Measurements from ENCODE around the gene EML2.

EML2 gene

DNA sequence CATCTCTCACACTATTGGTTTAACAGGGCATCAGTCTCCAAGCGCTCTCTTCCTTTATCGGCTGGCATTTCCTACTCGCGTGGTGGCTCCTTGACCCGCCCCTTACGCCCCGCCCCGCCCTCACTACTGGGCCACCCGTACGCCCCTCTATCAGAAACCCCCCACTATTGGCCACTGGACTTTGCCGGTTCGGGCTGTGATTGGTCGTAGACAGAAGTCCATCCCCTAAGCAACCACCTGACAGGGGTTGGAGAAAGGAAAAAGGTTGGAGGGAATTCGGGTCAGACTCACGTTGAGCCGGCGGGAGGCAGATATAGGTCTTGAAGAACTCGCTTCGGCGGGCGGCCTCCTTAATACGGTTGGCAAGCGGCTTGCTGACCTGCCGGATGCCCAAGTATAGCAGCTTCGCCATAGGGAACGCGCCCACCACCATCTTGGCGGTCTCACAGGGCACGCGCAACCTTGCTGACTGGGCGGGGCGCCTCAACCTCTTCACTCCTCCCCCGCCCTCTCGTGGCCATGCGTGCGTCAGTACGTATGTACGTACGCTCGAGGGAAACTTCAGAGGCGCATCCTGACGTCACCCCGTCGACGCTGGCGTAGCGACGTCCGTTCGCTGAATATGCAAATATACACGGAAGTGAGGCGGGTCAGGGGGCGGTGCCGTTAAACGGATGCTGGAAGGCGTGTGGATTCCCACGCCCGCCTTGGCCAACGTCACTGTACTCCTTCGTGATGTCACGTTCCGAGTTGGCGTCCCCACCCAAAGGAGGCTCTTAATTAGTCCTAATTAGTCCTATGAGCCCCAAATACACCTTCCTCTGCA is 54.7 kb downstream of the EML2 start, which contains the start of gene OPA3:
OPA3 (minus strand) TSS at position 471 of the 826 bp plus-strand sequence; CDS start at position 433, 38 bp downstream.
- DNase-seq (ENCODE audit: low spot score), result peak; percentile 90

DNA sequence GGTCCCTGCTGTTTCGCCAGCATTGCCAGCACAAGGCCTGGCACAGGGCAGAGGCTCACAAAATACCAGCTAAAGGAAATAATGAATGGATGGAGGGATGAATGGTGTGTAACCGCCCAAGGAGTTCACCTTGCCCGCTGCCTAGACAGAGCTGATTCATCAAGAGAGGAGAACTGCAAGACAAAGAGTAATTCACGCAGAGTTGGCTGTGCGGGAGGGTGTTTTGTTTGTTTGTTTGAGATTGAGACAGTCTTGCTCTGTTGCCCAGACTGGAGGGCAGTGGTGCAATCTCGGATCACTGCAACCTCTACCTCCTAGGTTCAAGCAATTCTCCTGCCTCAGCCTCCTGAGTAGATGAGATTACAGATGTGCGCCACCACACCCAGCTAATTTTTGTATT is 57.6 kb downstream of the EML2 start:
- DNase-seq (ENCODE audit: low spot score), result no peak

DNA sequence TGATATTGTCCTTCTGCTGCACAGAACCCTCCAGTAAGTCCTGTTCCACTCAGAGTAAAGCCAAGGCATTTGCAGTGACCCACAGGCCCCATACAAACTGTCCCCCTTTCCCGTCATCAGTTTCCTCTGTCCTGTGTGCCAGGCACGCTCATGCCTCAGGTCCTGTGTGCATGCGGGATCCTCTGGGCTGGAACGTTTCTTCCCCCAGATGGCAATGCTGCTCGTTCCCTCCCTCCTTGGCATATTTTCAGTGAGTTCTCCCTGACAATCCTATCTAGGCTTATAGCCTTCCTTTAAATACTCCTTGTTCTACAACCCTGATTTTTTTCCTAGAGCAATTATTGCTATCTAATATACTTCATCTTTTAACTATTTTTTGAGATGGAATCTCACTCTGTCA is 60.3 kb downstream of the EML2 start:
- DNase-seq (ENCODE audit: low spot score), result no peak

DNA sequence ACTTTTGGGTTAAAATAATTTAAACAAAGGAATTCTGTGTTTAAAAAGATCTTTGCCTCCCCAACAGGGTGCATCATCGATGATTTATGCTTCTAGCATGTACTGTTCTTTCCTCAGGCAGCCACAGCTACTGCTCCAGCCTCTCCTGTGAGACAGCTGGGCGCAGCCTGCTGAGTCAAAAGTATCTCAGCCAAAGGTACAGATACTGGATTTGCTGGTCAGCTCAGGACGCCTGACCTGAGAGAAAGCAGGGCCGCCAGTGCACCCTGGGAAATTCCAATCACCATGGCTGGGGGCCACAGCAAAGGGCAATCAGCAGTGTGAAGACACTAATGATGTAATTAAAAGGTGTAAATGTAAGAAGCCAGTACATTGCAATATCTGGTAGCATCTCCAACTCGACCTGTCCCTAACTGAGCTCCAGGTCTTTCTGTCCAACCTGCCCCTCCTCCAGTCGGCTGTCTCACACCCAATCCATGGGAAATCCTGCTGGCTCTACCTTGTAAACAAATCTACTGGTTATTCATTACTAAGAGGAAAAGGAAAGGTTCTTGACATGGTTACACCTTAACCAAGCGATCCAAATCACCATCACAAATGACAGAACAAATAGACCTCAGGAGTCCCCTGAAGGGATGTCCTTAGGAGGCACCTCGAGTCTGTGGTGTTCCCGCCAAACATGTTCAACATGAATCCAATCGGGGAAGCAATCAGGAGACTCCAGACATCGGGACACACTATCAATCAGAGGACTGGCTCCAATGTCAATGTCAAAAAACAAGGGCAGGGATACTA is 61.9 kb downstream of the EML2 start:
- DNase-seq (ENCODE audit: low spot score), result peak; percentile 47

DNA sequence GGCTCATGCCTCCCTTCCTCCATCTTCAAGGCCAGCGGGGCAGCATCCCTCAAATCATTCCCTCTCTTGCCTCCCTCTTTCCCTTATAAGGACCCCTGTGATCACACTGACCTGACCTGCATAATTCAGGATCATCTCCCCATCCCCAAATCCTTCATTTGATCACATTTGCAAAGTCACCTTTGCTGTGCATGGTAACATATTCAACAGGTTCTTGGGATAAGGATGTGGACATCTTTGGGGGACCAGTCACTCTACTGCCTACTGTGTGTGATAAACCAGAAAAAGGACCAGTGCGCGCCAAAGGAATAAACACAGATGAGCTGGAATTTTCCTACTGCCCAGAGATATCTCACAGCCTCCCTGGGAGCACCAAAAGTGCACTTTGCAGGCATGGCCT is 62.5 kb downstream of the EML2 start:
- DNase-seq (ENCODE audit: low spot score), result no peak

DNA sequence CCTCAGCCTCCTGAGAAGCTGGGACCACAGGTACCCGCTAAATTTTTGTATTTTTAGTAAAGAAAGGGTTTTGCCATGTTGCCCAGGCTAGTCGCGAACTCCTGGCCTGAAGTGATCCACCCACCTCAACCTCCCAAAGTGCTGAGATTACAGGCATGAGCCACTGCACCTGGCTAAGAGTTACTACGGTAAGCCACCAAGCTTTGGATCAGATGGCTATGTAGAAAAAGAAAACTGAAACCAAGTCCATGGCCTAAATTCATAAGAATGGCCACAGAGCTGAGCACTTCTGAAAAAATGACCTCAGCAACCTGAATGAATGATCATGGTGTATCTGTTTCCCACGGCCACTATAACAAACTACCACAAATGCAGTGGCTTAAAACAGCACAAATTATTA is 64.0 kb downstream of the EML2 start:
- no peak for DNase-seq (ENCODE audit: low spot score)

DNA sequence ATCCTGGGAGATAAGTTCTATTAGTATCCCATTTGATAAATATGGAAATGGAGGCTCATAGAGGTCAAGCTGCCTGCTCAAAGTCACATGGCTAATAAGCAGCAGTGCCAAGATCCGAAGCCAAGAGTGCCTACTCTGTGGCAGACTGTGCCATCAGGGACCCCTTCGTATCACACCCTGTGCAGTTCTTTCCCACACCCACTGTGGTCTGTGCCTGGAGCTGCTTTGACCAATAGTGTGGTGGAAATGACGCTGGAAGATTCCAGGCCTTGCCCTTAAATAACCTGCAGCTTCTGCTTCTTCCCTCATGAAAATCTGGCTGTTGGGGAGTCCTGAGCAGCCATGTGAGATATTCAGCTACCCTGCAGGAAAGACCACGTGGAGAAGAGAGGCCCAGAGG is 64.7 kb downstream of the EML2 start:
- DNase-seq (ENCODE audit: low spot score), result no peak

DNA sequence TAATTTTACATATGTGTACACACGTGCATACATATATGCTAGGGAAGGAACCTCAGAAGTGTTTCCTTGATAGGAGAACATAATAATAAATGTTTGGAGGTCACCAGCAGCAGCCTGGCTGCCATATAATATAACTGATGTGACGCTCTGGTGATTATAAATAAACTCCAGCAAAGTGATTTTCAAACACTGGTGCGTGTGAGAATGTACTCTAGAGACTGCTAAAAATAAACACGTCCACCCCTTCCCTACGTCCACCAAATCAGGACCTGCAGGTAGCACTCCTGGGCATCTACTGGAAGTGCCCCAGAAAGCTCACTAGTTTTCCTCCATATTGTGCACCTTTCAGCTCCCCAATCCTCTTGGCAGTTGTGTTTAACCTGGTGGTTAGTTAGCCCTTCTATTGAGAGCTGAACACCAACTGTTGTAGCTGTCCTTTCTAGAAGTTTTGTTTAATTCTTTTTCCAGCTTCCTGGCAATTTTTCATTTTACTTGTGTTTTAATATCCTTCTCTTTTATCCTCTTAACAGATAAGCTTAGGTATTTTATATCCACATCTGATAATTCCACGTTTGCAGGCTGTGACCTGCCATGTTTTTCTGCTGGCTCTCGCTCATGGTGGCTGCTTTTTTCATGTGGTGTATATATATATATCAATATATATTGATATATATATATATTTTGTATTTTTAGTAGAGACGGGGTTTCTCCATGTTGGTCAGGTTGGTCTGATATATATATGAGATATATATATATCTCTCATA is 67.6 kb downstream of the EML2 start:
- no peak for DNase-seq (ENCODE audit: low spot score)

DNA sequence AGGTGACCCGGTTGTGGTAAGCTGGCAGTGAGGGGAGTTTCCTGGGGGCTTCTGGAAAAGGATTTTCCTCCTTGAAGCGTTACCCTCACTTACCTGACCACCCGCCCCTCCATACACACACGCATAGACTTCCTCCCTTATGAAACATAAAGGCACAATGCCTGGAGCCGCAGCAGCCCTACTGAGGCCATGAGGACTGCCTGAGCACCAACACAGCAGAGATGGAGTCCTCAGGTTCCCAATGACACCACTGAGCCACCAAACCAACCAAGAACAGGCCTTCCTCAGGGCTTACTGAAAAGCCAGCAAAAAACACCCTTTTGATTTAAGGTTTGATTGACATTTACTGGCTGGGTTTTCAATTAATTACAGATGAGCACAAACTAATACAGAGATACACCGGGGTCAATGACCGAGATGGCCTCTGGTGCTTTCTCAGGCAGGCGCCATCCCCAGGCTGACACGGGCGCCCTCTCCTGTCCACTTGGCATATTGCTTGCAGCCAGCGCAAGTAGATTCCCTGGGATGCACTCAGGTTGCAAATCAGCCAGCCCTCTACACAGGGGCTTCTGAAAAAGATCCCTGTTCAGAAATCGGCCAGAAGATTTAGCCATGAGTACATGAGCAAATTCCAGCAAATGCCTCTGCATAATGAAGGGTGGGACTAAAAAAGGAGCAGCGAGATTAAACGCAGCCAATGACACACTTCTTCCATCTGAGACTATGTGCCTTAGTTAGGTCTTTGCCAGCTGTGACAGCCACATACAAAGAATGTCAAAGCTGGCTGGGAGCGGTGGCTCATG is 69.4 kb downstream of the EML2 start:
- peak; percentile 68 for DNase-seq (ENCODE audit: low spot score)

DNA sequence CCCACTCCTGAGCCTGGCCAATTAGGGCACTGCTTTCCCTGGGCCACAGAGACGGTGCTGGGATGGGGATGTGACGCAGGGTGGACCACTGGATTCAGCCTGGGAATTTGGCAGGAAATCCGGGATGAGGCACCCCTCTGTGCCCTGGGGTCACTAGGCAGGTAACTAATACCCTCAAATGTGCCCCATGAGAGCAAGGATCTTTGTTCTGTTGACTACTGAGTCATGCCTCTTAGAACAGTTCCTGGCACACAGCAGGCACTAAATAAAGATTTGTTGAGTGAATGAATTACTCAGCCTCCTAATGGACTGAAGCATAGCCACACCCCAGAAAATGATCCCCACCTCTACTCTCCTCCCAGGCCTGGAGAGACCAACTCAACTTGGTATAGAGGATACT is 70.5 kb downstream of the EML2 start:
- no peak for DNase-seq (ENCODE audit: low spot score)

DNA sequence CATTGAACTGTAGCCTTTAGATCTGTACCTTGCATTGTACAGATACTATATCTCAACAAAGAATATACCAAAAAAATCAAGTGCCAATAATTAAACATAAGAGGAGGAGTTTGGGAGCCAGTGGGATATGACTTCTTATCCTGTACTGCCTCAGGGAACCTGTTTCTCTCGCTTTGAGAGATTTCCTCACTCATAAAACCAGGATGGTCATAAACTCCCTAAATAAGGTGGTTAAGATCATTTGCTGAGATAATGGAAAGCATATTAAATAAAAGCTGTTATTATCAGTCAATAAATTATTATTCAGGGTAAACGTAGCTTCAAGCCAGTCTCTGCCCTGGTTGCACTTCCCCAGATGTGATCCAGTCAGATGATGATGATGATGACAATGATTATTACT is 71.6 kb downstream of the EML2 start:
- DNase-seq (ENCODE audit: low spot score), result no peak

DNA sequence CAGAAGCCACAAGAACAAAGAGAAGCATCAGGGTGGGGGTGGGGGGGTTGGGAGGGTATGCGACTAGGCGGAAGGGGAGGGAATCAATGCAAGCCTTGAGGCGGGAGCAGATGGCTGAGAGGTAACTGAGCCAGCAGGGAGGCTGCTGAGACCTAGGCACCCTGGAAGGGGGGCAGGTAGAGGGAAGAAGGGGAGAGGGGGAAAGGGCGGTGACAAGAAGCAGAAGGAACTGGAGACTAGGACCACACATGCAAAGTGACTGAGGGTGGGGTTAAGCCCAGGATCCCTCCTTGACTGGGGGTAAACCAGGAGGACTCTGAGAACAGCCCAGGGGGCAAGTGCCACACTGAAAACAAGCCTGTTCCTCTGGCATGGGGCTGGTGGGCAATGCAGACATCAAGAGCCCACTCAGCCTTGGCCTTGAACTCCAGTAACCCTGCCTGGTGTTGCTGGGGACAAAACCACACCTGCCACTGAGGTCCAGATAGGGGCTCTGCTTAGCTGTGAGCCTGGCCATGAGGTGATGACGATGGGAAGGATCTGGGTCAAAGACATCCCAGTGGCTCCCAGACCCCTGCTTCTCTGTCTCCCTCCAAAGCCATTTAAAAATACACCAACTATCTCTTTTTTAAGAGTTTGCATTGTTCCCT is 74.9 kb downstream of the EML2 start:
- no peak for DNase-seq (ENCODE audit: low spot score)

DNA sequence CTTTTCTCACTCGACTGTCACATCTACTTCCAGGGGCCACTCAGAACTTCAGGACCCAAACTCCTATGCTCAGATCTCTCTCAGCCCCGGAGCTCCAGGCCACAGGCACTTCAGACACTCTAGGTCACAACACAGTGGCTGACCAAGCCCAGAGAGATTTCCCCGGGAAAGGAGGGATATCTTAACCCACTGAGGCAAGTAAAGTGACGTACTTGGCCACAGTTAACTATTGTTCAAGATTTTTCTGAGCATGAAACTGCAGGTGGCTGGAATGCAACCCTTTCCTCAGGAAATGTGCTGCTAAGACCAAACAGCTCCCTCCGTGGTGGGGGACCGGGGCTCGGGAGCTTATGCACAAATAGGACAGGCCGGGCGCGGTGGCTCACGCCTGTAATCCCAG is 78.5 kb downstream of the EML2 start:
- DNase-seq (ENCODE audit: low spot score), result no peak

DNA sequence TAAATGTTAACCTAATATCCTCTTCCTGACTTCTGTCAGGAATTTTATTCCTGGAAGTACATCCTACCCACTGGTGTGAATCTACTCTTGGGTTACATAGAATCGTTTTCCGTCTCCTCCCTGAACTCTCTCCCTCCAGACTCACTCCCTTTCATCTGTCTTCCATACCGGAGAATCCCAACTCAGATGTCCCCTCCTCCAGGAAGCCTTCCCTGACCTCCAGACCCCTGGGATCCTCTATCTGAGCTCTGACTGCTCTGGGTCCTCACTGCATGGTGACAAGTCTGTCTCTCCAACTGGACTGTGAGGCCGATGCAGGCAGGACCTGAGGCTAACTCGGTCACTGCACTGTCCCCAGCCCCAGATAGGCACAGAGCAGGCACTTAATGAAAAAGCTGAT is 79.2 kb downstream of the EML2 start:
- DNase-seq (ENCODE audit: low spot score), result no peak
